Measurements from ENCODE around the gene IL36RN.
"Not testable (repeated sequence)": the region's sequence is repeated elsewhere in the genome, so short reads cannot be mapped to it uniquely, and the experiment has no call there.

Gene IL36RN

DNA sequence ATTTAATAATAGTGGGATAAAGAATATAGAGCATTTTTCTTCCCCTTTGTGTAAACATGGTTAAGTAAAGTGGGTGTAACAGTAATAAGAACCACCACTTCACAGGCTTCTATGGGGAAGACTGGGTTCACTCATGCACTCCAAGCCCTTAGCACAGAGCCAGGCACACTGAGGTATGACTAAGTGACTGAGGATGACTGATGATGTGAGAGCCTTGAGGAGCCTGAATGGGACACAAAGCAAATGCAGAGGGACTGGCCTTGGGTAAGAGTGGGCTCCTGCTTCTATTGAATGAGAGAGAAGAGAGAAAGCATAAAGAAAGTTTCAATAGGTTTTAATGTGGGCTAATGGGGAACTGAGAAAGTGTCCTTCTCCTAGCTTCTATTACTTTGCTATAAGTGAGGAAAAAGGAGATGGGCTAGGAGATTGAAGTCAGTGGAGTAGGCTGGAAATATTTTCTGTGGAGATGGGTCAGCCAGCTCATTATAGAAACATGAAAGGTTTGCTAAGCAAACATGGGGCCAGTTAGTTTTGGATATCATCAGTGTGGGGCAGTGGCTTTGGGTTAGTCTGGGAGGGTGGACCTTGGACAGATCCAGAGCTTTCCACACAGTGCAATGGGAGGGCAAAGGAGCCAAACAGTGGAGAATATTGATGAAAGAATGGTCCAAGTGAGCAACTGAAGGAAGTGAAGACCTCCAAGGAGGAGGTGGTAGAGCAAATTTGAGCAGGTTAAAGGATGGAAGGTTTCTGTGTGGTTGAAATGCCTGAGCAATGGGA lies 29.4 kb downstream of the IL36RN start:
- H3K4me1 Mint-ChIP-seq = peaks cover under 1% of the 10 kb centered on the region
- no peaks in the 10 kb centered on the region for H3K36me3 Mint-ChIP-seq
- peaks cover 6% of the 10 kb centered on the region for H3K27me3 Mint-ChIP-seq
- no peak overlapping the region for H3K27ac Mint-ChIP-seq
- no peaks in the 10 kb centered on the region for H3K9me3 Mint-ChIP-seq
- DNase-seq (ENCODE audit: low spot score in 2 of 2) (no peak), ATAC-seq (ENCODE audit: low read depth) (no peak)
- H3K4me3 Mint-ChIP-seq = no peak overlapping the region

DNA sequence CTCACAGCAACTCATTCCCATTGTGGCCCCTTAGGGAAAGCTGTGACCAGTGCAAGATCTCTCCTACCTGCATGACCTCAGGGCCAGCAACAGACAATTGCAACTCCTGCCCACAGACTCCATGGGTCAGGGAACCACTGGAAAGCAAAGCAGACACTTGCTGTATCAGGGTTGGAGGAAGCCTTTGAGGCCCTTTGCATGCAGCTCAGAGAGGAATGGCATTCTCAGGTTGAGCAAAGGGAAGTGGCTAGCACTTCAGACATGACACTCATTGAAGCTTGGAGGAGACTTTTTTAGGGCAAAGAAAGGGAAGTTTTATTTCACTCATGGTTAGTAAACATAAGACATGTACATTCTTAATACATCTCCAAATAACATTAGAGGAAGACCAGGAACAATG lies 30.9 kb downstream of the IL36RN start:
- Mint-ChIP-seq H3K4me1 (no peaks in the 10 kb centered on the region), H3K27me3 (peaks cover 5% of the 10 kb centered on the region), H3K9me3 (no peaks in the 10 kb centered on the region), H3K36me3 (no peaks in the 10 kb centered on the region), H3K27ac (no peak overlapping the region), H3K4me3 (no peak overlapping the region)
- DNase-seq (ENCODE audit: low spot score in 2 of 2) (no peak), ATAC-seq (ENCODE audit: low read depth) (peak; percentile 46)

DNA sequence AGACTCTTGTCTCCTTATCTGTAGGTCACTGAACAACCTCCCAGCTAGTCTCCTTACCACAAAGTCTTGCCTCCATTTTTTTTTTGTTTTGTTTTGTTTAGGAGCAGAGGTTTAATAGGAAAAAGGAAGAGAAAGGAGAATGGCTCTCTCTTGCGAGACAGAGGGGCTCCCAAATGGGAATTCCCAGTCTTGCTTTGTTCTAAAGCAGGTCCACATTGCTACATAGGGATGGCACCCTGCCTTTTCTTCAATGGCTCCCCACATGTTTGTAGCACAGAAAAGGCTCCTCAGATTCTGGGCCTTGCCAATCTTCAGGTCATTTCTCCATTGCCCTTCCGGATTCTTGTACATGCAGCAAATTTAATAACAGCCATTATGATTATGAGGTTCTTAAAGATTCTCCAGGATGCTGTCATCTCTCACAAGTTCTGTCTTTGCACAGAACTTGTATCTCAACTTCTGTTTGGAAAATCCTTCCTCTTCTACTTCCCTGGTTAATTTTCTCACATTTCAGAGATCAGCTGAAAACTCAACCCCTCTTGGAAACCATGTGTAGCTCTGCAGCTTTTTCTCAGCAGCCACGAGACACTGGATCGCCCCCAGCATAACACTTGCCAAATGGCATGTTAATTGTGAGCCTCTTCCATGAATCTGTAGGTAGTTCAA lies 32.4 kb downstream of the IL36RN start:
- H3K36me3 Mint-ChIP-seq = peaks cover 2% of the 10 kb centered on the region
- H3K4me3 Mint-ChIP-seq = no peak overlapping the region
- H3K4me1 Mint-ChIP-seq = no peaks in the 10 kb centered on the region
- ATAC-seq (ENCODE audit: low read depth) (no peak), DNase-seq (ENCODE audit: low spot score in 2 of 2) (no peak)
- H3K27ac Mint-ChIP-seq = no peak overlapping the region
- H3K27me3 Mint-ChIP-seq = peaks cover 2% of the 10 kb centered on the region
- H3K9me3 Mint-ChIP-seq = peaks cover 4% of the 10 kb centered on the region

DNA sequence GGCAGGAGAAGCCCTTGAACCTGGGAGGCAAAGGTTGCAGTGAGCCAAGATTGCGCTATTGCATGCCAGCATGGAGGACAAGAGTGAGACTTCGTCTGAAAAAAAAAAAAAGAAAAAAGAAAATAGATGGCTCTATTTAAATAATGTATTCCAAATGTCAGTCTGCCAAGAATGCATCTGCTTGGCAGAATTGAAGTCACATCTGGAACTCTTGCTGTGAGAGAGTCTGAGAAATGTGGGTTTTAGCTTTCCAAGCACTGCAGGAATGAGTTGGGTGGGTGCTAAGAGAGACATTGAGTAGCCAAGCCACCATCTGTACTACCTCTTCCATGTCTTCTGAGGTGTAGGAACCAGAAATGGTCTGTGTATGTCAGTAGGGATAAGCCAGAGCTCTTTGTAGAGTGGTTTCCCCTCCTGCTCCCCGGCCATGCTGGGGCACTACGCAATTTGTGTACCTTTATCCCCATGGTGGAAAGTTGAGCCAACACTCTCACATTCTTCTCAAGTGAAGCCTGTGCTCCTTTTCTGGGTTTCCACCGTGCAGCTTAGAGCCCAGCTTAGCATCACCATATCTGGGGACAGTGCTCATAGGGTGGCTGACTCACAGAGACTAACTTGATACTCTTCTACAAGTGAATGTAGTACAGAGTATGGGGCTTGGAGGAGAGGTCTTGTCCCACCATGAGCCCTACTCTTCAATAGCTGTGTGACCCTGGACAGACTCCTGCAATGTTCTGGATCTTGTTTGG lies 34.0 kb downstream of the IL36RN start:
- H3K36me3 Mint-ChIP-seq = peaks cover 2% of the 10 kb centered on the region
- DNase-seq (ENCODE audit: low spot score in 2 of 2) = no peak
- ATAC-seq (ENCODE audit: low read depth) = no peak
- H3K27me3 Mint-ChIP-seq = peaks cover 4% of the 10 kb centered on the region
- no peak overlapping the region for H3K4me3 Mint-ChIP-seq
- H3K9me3 Mint-ChIP-seq = peaks cover 4% of the 10 kb centered on the region
- peaks cover 5% of the 10 kb centered on the region for H3K4me1 Mint-ChIP-seq
- H3K27ac Mint-ChIP-seq = no peak overlapping the region

DNA sequence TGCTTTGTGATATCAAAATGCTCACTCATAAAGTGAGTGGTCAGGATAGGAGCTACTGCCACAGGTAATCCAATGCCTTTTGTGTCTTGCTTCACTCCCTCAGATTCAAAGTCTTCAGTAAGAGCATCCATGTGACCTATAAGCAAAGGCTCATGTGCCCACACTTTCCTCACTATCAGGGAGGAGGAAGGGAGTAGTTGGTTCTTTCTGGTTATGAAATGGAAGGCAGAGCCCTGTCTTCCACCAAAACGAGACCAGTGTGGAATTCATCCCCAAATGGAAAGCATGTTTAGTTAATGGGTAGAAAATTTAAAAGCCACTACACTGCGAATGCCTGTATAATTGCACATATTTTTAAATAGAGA lies 34.6 kb downstream of the IL36RN start:
- H3K27me3 Mint-ChIP-seq = peaks cover 4% of the 10 kb centered on the region
- H3K9me3 Mint-ChIP-seq = peaks cover 4% of the 10 kb centered on the region
- H3K4me3 Mint-ChIP-seq = no peak overlapping the region
- ATAC-seq (ENCODE audit: low read depth) (no peak), DNase-seq (ENCODE audit: low spot score in 2 of 2) (no peak)
- peaks cover 2% of the 10 kb centered on the region for H3K36me3 Mint-ChIP-seq
- H3K4me1 Mint-ChIP-seq = peaks cover 10% of the 10 kb centered on the region
- H3K27ac Mint-ChIP-seq = no peak overlapping the region

DNA sequence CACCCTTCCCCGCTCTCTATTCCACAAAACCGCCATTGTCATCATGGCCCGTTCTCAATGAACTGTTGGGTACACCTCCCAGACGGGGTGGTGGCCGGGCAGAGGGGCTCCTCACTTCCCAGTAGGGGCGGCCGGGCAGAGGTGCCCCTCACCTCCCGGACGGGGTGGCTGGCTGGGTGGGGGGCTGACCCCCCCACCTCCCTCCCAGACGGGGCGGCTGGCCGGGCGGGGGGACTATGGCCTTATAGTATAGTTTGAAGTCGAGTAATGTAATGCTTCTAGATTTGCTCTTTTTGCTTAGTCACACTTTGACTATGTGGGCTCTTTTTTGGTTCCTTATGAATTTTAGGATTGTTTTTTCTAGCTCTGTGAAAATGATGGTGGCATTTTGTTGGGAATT lies 37.3 kb downstream of the IL36RN start:
- H3K4me1 Mint-ChIP-seq; ATAC-seq (ENCODE audit: low read depth); H3K9me3 Mint-ChIP-seq; DNase-seq (ENCODE audit: low spot score in 2 of 2); H3K4me3 Mint-ChIP-seq; H3K27me3 Mint-ChIP-seq; H3K27ac Mint-ChIP-seq; H3K36me3 Mint-ChIP-seq: not testable (repeated sequence)

DNA sequence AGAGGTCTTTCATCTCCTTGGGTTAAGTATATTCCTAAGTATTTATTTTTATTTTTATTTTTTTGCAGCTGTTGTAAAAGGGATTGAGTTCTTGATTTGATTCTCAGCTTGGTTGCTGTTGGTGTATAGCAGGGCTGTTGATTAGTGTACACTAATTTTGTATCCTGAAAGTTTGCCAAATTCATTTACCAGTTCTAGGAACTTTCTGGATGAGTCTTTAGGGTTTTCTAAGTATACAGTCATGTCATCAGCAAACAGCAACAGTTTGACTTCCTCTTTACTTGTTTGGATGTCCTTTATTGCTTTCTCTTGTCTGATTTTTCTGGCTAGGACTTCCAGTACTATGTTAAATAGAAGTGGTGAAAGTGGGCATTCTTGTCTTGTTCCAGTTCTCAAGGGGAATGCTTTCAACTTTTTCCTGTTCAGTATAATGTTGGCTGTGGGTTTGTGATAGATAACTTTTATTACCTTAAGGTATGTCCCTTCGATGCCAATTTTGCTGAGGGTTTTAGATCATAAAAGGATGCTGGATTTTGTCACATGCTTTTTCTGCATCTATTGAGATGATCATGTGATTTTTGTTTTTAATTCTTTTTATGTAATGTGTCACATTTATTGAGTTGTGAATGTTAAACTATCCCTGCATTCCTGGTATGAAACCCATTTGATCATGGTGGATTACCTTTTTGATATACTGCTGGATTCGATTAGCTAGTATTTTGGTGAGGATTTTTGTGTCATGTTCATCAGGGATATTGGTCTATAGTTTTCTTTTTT lies 38.0 kb downstream of the IL36RN start:
- ATAC-seq (ENCODE audit: low read depth) = not testable (repeated sequence)

DNA sequence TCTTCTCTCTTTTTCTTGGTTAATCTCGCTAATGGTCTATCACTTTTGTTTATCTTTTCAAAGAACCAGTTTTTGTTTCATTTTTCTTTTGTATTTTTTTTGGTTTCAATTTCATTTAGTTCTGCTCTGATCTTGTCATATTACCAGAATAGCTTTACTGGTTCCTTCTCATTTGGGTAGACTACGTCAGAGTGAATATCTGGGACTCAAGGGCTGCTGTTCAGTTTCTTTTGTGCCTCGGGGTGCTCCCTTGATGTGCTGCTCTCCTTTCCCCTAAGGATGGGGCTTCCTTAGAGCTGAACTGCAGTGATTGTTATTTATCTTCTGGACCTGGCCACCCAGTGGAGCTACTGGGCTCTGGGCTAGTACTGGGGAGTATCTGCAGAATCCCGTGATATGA lies 39.0 kb downstream of the IL36RN start:
- Mint-ChIP-seq H3K27me3 (peaks cover 6% of the 10 kb centered on the region), H3K4me1 (peaks cover 10% of the 10 kb centered on the region), H3K9me3 (peaks cover 8% of the 10 kb centered on the region), H3K36me3 (peaks cover 4% of the 10 kb centered on the region), H3K4me3 (peak overlapping the region; percentile 62), H3K27ac (peak overlapping the region; percentile 2)
- peak in 1 of 2 donors; percentile 9 for DNase-seq (ENCODE audit: low spot score in 2 of 2)
- peak; percentile 88 for ATAC-seq (ENCODE audit: low read depth)

More for the DNA sequence above, 38.0 kb downstream of the IL36RN start:
- DNase-seq (ENCODE audit: low spot score in 2 of 2); H3K27me3 Mint-ChIP-seq; H3K27ac Mint-ChIP-seq; H3K9me3 Mint-ChIP-seq; H3K36me3 Mint-ChIP-seq; H3K4me3 Mint-ChIP-seq; H3K4me1 Mint-ChIP-seq: not testable (repeated sequence)

DNA sequence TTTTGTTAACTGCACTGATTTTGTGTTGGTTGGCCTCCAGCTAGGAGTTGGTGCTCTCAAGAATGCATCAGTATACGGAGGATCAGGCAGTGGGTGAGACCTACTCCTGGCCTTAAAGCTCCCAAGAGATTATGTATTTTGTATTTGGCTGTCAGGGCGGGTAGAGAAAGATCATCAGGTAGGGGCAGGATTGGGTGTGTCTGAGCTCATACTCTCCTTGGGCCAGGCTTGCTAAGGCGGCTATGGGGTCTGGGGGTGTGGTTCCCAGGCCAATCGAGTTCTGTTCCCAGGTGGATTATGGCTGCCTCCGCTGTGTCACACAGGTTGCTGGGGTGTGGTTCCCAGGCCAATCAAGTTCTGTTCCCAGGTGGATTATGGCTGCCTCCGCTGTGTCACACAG lies 39.5 kb downstream of the IL36RN start:
- DNase-seq (ENCODE audit: low spot score in 2 of 2) = no peak
- no peak for ATAC-seq (ENCODE audit: low read depth)
- H3K27ac Mint-ChIP-seq = no peak overlapping the region
- peak overlapping the region; percentile 62 for H3K4me3 Mint-ChIP-seq
- H3K27me3 Mint-ChIP-seq = peaks cover 6% of the 10 kb centered on the region
- H3K4me1 Mint-ChIP-seq = peaks cover 10% of the 10 kb centered on the region
- peaks cover 8% of the 10 kb centered on the region for H3K9me3 Mint-ChIP-seq
- H3K36me3 Mint-ChIP-seq = peaks cover 4% of the 10 kb centered on the region

DNA sequence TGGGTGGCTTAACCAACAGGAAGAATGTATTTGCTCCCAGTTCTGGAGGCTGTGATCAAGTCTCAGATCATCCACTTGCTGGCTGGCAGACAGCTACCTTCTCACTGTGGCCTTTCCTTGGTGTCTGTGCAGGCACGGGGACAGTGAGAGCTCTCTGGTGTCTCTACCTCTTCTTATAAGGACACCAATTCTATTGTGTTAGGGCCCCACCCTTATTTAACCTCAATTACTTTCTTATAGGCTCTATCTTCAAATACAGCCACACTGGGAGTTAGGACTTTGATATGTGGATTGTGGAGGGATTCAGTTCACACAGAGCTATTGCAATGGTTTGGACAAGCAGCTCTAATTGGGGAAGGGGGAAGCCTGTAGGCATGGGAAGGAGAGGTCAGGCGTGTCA lies 43.1 kb downstream of the IL36RN start:
- Mint-ChIP-seq H3K9me3 (peaks cover 5% of the 10 kb centered on the region), H3K4me3 (no peak overlapping the region), H3K27ac (no peak overlapping the region), H3K36me3 (peaks cover 2% of the 10 kb centered on the region), H3K27me3 (peaks cover 4% of the 10 kb centered on the region), H3K4me1 (peaks cover 10% of the 10 kb centered on the region)
- ATAC-seq (ENCODE audit: low read depth) = no peak
- DNase-seq (ENCODE audit: low spot score in 2 of 2) = no peak

DNA sequence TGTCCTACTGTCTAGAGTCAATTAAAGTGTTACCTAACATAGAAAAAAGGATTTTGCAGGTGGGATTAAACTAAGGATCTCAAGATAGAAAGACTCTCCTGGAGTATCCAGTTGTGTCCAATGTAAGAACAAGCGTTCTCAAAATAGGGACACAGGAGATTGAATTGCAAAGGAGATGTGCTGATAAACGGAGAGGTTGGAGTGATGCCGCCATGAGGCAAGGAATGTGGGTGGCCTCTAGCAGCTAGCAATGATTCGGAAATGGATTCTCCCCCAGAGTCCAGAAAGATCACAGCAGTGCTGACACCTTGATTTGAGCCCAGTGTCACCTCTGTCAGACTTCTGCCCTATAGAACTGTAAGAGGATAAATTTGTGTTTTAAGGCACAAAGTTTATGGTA lies 44.3 kb downstream of the IL36RN start:
- peaks cover 2% of the 10 kb centered on the region for H3K4me1 Mint-ChIP-seq
- no peak for DNase-seq (ENCODE audit: low spot score in 2 of 2)
- no peak overlapping the region for H3K27ac Mint-ChIP-seq
- H3K9me3 Mint-ChIP-seq = peaks cover 5% of the 10 kb centered on the region
- H3K4me3 Mint-ChIP-seq = no peak overlapping the region
- peaks cover 4% of the 10 kb centered on the region for H3K27me3 Mint-ChIP-seq
- peaks cover 2% of the 10 kb centered on the region for H3K36me3 Mint-ChIP-seq
- ATAC-seq (ENCODE audit: low read depth) = no peak

DNA sequence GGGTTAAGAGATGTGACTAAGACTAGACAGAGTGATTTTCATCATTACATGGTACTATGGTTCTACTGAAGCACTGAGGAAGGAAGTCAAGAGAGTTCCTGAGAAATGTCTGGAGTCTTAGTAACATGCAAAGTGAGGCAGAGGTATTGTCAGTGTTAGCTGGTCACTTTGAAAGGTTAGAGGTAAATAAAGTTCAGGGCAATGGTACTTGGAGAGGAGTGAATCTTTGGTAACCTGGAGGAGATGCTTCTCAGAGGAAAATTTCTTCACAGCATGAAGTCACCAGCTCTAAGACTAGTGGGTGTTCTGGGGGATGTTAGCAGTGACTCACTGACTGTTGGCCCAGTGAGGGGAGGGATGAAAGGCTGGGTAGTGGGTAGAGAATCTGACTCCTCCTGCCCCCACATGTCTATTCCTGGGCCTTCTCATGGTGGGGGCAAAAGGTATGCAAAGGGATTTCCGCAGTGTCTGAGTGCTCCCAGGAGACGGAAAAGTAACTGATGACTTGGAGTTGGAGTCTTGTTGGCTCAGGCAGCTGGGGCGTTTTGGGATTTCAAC lies 45.1 kb downstream of the IL36RN start:
- Mint-ChIP-seq H3K4me3 (no peak overlapping the region), H3K27ac (no peak overlapping the region), H3K36me3 (peaks cover 2% of the 10 kb centered on the region), H3K27me3 (peaks cover 8% of the 10 kb centered on the region), H3K4me1 (no peaks in the 10 kb centered on the region), H3K9me3 (peaks cover 5% of the 10 kb centered on the region)
- DNase-seq (ENCODE audit: low spot score in 2 of 2) = no peak
- no peak for ATAC-seq (ENCODE audit: low read depth)

DNA sequence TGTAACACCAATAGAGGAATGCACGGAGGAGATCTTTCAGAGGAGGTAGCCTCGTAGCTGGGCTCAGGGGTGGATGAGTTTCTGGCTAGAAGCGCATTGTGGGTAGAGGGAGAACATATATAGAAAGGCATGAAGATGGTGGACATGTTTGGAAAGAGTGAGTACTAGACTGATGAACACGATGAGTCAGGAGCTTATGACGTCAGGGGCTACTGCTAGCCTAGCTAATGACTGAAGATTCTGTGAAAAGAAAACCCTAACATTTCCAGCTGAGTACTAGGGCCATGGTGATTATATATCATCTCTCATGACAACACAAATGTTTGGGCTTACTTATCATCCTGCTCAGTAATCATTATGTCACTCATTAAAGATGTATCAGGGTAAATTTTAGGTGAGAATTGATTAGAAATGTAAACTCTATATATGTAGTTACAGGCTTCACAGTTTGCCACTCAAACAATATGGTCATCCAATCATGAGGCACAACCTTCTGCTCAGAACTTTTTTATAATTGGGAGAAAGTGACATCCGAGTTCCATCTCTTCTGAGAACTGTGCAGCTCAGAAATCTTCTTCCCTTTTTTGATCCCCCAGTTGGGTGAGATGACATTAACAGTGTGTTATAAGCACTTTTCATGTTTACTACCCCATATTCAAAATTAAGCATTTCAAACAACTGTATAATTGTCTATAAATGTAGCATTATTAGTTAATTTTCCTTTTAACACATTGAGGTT lies 46.2 kb downstream of the IL36RN start:
- H3K4me3 Mint-ChIP-seq = no peak overlapping the region
- DNase-seq (ENCODE audit: low spot score in 2 of 2) (no peak), ATAC-seq (ENCODE audit: low read depth) (no peak)
- H3K36me3 Mint-ChIP-seq = peaks cover 2% of the 10 kb centered on the region
- H3K4me1 Mint-ChIP-seq = no peaks in the 10 kb centered on the region
- H3K27ac Mint-ChIP-seq = no peak overlapping the region
- H3K9me3 Mint-ChIP-seq = peaks cover 5% of the 10 kb centered on the region
- peaks cover 8% of the 10 kb centered on the region for H3K27me3 Mint-ChIP-seq
